Peyer's patch (tissue), 4 donors: ENCODE data around the gene CAMK2B.

ENCODE experiments used
- CTCF ChIP-seq, 6 experiments: fragments of 450-650 bp in 4 of 6; fragments of 200-600 bp in 2 of 6; sonication (generic) in 1 of 6; IDR thresholded peaks; one replicate each; pipeline ENCODE4 v1.5.1; 2017 to 2019; ENCODE audit warnings: antibody characterized with exemption in 6 of 6, mild to moderate bottlenecking in 3 of 6, moderate library complexity in 1 of 6
- POLR2A ChIP-seq, 2 donors: fragments of 450-650 bp; IDR thresholded peaks; one replicate each; pipeline ENCODE4 v1.5.1; 2017; ENCODE audit warnings: antibody characterized with exemption in 2 of 2, mild to moderate bottlenecking in 2 of 2, moderate library complexity in 2 of 2

DNA sequence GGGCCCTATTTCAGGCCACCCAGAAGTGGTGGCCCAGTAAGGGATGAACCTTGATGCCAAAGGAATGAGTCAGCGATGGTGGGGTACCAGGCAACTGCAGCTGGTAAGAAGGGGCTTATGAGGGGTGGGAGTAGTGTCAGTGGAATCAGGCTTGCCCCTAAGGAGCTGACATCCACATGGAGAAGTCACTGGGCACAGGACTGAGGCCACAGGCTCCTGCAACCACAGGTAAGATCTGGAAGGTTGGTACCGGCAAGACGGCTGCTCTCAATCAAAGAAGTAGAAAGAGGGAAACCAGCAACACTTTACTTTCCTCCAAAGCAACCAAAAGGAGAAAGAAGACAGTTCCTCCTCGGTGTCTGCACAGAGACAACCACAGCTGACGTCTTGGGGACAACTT, 138.7 kb downstream of the CAMK2B start:
- no peak for TF ChIP-seq CTCF (IDR thresholded peaks at IDR 0.05)
- TF ChIP-seq POLR2A (IDR thresholded peaks at IDR 0.05) = no peak
